NCI-H1417 treated with DMSO at 0.1 percent for 48 hours (cell line): ENCODE measurements around the gene GPBAR1.
"Not testable (repeated sequence)": the region's sequence is repeated elsewhere in the genome, so short reads cannot be mapped to it uniquely, and the experiment has no call there.

Experiments used
- DNase-seq: peaks from one replicate; lab custom pipeline; 2025; lab: John Stamatoyannopoulos, UW

The GPBAR1 gene

DNA sequence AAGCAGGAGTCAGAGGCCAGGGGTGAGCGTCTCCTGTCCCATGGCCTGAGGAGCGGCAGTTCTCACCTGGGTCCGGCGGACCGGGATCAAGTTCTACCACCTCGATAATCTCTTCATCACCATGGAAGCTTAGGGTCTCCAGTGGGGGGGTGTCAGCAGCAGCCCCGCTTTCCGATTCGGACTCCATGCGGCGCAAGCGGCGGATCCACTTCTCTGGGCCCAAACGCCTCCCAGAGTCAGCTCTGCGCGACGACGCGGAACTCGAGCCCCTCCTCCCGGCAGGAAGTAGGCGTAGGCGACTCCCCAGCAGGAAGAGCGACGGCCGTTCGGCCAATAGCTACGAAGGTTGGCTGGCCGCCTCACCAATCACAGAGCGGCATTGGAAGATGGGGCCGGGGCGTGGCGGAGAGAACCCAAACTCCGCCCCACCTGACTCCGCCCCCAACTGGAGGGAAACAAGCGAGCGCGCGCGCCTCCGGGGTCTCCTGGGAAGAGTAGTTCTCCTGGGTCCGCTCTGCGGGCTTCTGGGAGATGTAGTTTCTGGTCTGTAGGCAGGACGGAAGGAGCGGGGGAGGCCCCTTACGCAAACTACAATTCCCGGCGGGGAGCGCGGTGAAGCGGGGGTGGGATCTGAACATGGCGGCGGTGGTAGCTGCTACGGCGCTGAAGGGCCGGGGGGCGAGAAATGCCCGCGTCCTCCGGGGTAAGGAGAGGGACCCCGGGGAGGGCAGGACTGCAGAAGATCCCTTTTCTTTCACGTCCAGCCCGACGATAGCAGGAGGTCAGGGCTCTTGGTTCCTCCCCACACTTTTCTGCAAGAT, 9.3 kb downstream of the GPBAR1 start, which contains the start of the genes AAMP and PNKD:
AAMP (minus strand) TSS at position 238 of the 821 bp plus-strand sequence; CDS start at position 187, 51 bp downstream.
PNKD (plus strand) TSS at position 620 of the 821 bp plus-strand sequence; CDS start at position 637, 17 bp downstream.
- DNase-seq: peak; percentile 90

GRCh38 chr2:218270721-218271486, 10.1 kb downstream of the GPBAR1 start:
- no peak for DNase-seq

- DNase-seq: no peak
Measured at GRCh38 chr2:218271487-218271797, 10.6 kb downstream of the GPBAR1 start.

- no peak for DNase-seq
Measured at GRCh38 chr2:218271865-218272530, 11.2 kb downstream of the GPBAR1 start.

GRCh38 chr2:218272531-218273212, 11.9 kb downstream of the GPBAR1 start:
- no peak for DNase-seq

- not testable (repeated sequence) for DNase-seq
Measured at GRCh38 chr2:218273214-218273907, 12.5 kb downstream of the GPBAR1 start.

DNA sequence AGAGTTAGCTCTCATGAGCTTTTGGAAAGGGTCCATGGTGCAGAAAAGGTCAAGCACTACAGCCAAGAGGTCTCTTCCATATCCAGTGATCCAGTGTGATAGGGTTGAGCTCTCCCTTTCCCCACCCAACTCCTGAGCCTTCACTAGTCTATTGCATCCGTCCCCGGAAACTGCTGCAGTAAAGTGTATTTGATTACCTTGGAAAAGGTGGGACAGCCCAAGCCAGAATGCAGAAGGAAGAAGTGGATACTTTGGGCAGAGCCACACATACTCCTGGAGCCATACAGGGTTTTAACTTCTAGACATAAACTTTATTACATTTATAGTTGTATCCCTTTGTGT, 13.1 kb downstream of the GPBAR1 start:
- DNase-seq: no peak

- no peak for DNase-seq
Measured at GRCh38 chr2:218274586-218274985, 13.8 kb downstream of the GPBAR1 start.

- DNase-seq: no peak
Measured at GRCh38 chr2:218275371-218276072, 14.7 kb downstream of the GPBAR1 start.

GRCh38 chr2:218276986-218277755, 16.4 kb downstream of the GPBAR1 start:
- DNase-seq: no peak

DNA sequence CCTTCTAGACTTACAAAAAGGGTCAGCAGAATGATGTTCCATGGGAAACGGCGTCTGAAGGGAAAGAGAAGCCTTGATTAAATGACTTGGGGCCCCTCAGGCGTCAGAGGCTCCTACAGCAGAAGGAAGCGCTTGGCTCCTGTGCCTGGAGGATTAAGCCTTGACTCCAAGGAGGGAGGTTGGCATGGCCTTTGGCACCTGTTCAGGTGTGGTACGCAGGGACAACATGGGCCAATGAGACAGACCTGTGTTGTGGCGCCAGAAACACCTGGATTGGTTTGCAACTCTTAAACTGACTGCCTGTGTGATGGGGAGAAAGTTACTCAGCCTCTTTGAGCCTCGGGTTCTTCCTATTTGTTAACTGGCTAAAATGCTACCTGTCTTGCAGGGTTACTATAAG, 17.1 kb downstream of the GPBAR1 start:
- no peak for DNase-seq

DNA sequence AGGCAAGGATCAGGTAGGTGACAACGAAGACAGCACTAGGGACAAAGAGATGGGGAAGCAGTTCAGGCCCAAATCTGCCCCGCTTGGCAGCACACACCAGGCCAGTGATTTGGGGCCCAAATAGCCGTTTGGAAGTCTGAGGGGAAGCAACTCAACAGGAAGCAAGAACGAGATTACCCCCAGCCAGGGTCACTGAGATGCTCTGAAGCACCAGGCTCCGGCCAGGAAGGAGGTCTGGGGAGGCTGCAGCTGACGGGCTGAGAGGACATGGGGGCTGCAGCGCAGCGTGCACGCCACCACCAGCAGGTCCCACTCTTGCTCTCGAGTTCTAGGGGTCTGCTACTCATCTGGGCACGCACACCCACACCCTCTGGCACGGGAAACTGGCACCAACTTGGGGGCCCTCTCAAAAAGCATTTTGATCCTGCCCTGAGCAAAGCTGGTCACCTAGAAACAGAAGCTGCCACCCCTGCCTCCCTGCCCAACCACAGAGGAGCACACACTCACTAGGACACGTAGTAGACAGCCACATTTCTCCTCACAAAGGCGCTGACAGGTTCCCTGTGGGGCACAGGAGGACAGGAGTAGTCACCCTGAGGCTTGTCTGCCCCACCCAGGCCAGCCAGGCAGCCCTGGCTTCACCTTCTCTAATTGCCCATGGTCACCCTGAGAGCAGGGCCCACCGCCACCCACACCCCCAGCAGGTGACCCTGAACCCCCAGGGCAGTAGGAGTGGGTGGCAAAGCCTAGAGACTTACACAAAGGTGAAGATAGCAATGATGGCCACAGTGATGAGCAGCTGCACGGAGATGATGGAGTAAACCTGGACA, 17.9 kb downstream of the GPBAR1 start:
- DNase-seq: no peak

DNA sequence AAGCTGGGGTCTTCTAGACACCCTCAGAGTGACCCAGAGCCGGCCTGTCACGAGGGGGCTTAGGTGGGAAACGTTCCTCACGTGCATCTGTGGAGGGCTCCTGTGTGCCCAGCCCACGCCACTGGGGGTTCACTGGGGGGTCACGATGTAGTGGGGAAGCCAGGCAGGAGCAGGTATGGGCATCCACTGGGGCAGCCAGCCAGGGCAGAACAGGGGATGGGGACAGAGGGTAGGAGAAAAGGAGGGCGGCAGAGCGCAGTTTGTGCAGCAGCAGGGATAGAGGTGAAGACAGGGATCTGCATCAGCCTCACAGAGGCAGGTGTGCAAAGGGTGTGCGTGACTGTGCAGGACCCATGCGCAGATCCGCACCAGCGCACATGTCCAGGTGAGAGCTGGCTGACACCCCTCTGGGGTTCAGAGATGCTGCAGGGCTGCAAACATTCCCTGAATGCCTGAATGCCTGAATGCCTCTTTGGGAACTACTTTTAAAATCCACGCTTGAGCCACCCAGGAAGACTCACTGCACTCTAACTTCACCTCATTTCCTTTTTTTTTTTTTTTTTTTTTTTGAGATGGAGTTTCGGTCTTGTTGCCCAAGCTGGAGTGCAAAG, 19.6 kb downstream of the GPBAR1 start:
- DNase-seq: no peak

DNA sequence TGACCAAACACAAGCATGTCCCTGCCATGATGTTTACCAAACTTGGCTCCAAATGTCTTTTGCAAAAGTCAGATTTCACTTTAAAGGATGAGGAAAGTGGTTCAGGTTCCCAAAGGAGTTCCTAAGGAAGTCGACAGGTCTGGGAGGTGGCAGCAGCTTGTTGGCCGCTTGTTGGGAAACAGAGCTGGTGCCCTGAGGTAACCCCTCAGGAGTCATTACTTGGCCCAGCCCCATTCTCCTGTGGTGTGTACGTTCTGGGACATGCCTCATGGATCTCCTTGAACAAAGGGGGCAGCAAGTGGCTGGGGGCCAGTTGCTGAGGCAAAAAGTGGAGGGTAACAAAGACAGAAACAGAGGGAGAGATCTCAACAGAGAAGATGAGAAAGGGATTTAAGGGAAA, 20.6 kb downstream of the GPBAR1 start:
- no peak for DNase-seq

GRCh38 chr2:218282173-218282991, 21.6 kb downstream of the GPBAR1 start:
- no peak for DNase-seq

DNA sequence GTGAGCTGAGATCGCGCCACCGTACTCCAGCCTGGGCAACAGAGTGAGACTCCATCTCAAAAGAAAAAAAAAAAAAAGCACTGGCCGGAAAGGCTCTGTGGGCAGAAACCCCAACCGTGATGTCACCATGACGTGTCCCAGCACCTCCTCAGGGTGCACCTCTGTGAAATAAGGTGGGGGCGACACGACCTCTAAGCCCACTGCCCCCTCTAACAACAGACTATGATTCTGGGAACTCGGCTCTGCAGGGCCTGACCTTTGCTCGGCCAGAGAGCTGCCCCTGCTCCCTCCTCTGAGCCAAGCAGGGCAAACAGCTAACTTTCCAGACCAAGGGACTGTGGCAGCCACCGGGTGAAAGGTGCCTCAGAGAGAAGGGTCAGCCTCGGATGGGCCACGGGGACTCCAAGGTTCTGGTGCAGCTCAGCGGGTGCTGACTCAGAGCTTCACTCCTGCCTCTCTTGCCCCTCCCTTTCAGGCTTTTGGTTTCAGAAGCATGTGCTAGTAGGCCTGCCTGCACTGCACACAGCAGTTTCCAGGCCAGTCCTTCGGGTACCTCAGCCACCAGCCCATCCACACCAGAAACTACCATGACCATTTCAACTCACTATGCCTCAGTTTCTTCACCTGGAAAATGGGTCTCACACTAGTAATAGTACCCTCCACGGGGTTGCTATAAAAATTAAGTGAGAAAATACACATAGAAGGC, 23.4 kb downstream of the GPBAR1 start:
- no peak for DNase-seq

DNA sequence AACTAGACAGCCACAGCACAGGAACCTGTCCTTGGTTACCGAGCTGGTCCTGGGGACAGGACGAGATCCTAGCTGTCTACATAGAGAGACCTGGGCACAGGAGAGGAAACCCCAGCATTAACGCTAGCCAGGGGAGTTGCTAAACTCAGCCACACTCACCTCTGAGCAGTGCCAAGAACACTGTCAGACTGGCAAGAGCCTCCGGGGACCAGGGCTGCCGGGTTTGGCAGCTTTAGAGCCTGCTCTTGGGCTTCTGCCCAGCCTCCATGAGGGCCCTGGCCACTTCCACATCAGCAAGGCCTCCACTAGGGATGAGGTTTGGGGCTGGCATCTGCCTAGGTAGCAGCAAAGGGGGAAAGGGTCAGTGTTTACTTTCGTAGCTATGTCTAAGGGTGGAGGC, 24.8 kb downstream of the GPBAR1 start:
- DNase-seq: no peak
